OCI-LY3 (cell line): ENCODE measurements around the gene TPCN1.

Experiments used
- H2AFZ ChIP-seq: fragments of 200-600, 300-600 bp; shearing (Covaris generic); 2 replicates; pipeline ENCODE4 v1.6.0; 2014; ENCODE audit warnings: antibody characterized with exemption, low read depth, low read length
- H3K27ac ChIP-seq: fragments of 200-600, 300-600 bp; sonication (generic); 2 replicates; pipeline ENCODE4 v1.5.1; 2014; ENCODE audit warnings: mild to moderate bottlenecking, low read length, moderate library complexity, mixed read lengths
- H3K27me3 ChIP-seq: fragments of 200-600, 300-600 bp; sonication (generic); 2 replicates; pipeline ENCODE4 v1.6.1; 2014; ENCODE audit warnings: low read depth, low read length, mixed read lengths
- H3K36me3 ChIP-seq: fragments of 200-600, 300-600 bp; sonication (generic); replicated peaks from 2 replicates; pipeline ENCODE3; 2014; ENCODE audit warnings: low read depth, low read length, mixed read lengths
- H3K4me1 ChIP-seq: fragments of 300-600, 200-600 bp; sonication (generic); 2 replicates; pipeline ENCODE4 v1.6.1; 2014; ENCODE audit warnings: low read length, mixed read lengths
- H3K4me2 ChIP-seq: fragments of 200-600, 300-600 bp; sonication (generic); 2 replicates; pipeline ENCODE4 v1.6.1; 2014; ENCODE audit warnings: low read length, mixed read lengths
- H3K4me3 ChIP-seq: fragments of 300-600, 200-600 bp; sonication (generic); 2 replicates; pipeline ENCODE4 v1.5.1; 2014; ENCODE audit warnings: antibody characterized with exemption, mild to moderate bottlenecking, low read length, moderate library complexity
- H3K79me2 ChIP-seq: fragments of 300-600, 200-600 bp; shearing (Covaris generic); 2 replicates; pipeline ENCODE4 v1.6.1; 2014; ENCODE audit warnings: mild to moderate bottlenecking, low read length, mixed read lengths
- H3K9ac ChIP-seq: fragments of 300-600, 200-600 bp; shearing (Covaris generic); 2 replicates; pipeline ENCODE4 v1.6.0; 2014; ENCODE audit warnings: mild to moderate bottlenecking, low read length, moderate library complexity
- H3K9me3 ChIP-seq: fragments of 200-600, 300-600 bp; shearing (Covaris generic); 2 replicates; pipeline ENCODE4 v1.6.1; 2014; ENCODE audit warnings: low read length, mixed read lengths; ENCODE audit not compliant: insufficient read depth
- H4K20me1 ChIP-seq: fragments of 200-600, 300-600 bp; sonication (generic); 2 replicates; pipeline ENCODE4 v1.6.1; 2016; ENCODE audit warnings: low read length, mixed read lengths; ENCODE audit not compliant: insufficient read depth
- CTCF ChIP-seq: fragments of 200-600, 300-600 bp; sonication (generic); IDR thresholded peaks from 2 replicates; pipeline ENCODE4 v1.5.1; 2014; ENCODE audit warnings: antibody characterized with exemption, low read length, low read depth
- EZH2phosphoT487 ChIP-seq: fragments of 200-600 bp; shearing (Covaris generic); IDR thresholded peaks from 2 replicates; pipeline ENCODE4 v1.6.1; 2018; ENCODE audit warnings: antibody characterized with exemption, mixed run types, low read depth

TPCN1 gene

GRCh38 chr12:113296557-113297213, 75.4 kb downstream of the TPCN1 start:
- Histone ChIP-seq H3K9me3 (no peaks in the 10 kb centered on the region), H3K27me3 (no peaks in the 10 kb centered on the region), H3K27ac (no peak overlapping the region), H3K79me2 (no peaks in the 10 kb centered on the region), H4K20me1 (no peaks in the 10 kb centered on the region), H3K36me3 (peaks cover 20% of the 10 kb centered on the region), H3K9ac (no peak overlapping the region), H3K4me1 (no peaks in the 10 kb centered on the region), H2AFZ (no peak overlapping the region), H3K4me2 (no peak overlapping the region), H3K4me3 (no peak overlapping the region)
- TF ChIP-seq CTCF (no peak), EZH2phosphoT487 (no peak)

GRCh38 chr12:113297214-113297587, 75.9 kb downstream of the TPCN1 start:
- no peak overlapping the region for H3K4me3 ChIP-seq
- no peak overlapping the region for H3K9ac ChIP-seq
- no peak overlapping the region for H3K27ac ChIP-seq
- TF ChIP-seq EZH2phosphoT487 = no peak
- no peak for TF ChIP-seq CTCF
- no peaks in the 10 kb centered on the region for H3K4me1 ChIP-seq
- H3K27me3 ChIP-seq = no peaks in the 10 kb centered on the region
- no peak overlapping the region for H3K4me2 ChIP-seq
- no peaks in the 10 kb centered on the region for H4K20me1 ChIP-seq
- no peaks in the 10 kb centered on the region for H3K79me2 ChIP-seq
- H3K9me3 ChIP-seq = no peaks in the 10 kb centered on the region
- H2AFZ ChIP-seq = no peak overlapping the region
- H3K36me3 ChIP-seq = peaks cover 20% of the 10 kb centered on the region

- Histone ChIP-seq H3K9ac (no peak overlapping the region), H2AFZ (no peak overlapping the region), H3K27me3 (no peaks in the 10 kb centered on the region), H3K36me3 (peaks cover 20% of the 10 kb centered on the region), H3K4me2 (no peak overlapping the region), H3K79me2 (no peaks in the 10 kb centered on the region), H3K9me3 (no peaks in the 10 kb centered on the region), H3K4me1 (no peaks in the 10 kb centered on the region), H3K4me3 (no peak overlapping the region), H4K20me1 (no peaks in the 10 kb centered on the region), H3K27ac (no peak overlapping the region)
- TF ChIP-seq CTCF (no peak), EZH2phosphoT487 (no peak)
Measured at GRCh38 chr12:113297621-113298471, 76.6 kb downstream of the TPCN1 start.

GRCh38 chr12:113298472-113298817, 77.2 kb downstream of the TPCN1 start:
- H3K27ac ChIP-seq = no peak overlapping the region
- H3K9me3 ChIP-seq = no peaks in the 10 kb centered on the region
- no peak overlapping the region for H3K4me3 ChIP-seq
- H3K4me2 ChIP-seq = no peak overlapping the region
- H3K27me3 ChIP-seq = no peaks in the 10 kb centered on the region
- H4K20me1 ChIP-seq = no peaks in the 10 kb centered on the region
- no peak overlapping the region for H3K9ac ChIP-seq
- H2AFZ ChIP-seq = no peak overlapping the region
- no peaks in the 10 kb centered on the region for H3K4me1 ChIP-seq
- TF ChIP-seq EZH2phosphoT487 (no peak), CTCF (no peak)
- peaks cover 14% of the 10 kb centered on the region for H3K36me3 ChIP-seq
- H3K79me2 ChIP-seq = no peaks in the 10 kb centered on the region
